ENCODE measurements around the gene ACE.

ACE gene

GRCh38 chr17:63474586-63475460 lies 2.0 kb upstream of the ACE start:
- DNase-seq (ENCODE audit: low read depth), result no peak

- no peak for DNase-seq (ENCODE audit: low read depth)
Observed at GRCh38 chr17:63475491-63476412, 1.1 kb upstream of the ACE start.

DNA sequence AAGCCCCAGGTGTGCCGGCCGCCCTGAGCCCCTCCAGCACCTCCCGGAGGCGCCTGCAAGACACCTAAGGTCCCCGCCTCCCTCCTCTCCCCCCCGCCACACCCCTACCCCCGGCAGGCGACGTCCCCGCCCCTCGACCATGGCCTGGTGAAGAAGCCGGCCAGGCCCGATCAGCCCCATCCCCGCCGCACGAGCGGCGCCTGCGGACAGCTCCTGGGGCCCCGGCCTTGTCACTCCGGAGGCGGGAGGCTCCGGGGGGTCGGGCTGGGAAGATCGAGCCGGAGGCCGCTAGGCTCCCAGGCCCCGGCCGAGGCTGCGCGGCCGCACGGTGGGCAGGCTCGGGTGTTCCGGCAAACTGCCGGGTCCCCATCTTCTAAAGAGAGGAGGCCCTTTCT lies 405 bp upstream of the ACE start:
- DNase-seq (ENCODE audit: low read depth), result no peak

- DNase-seq (ENCODE audit: low read depth), result no peak
Observed at GRCh38 chr17:63477480-63478440, 899 bp downstream of the ACE start.

DNA sequence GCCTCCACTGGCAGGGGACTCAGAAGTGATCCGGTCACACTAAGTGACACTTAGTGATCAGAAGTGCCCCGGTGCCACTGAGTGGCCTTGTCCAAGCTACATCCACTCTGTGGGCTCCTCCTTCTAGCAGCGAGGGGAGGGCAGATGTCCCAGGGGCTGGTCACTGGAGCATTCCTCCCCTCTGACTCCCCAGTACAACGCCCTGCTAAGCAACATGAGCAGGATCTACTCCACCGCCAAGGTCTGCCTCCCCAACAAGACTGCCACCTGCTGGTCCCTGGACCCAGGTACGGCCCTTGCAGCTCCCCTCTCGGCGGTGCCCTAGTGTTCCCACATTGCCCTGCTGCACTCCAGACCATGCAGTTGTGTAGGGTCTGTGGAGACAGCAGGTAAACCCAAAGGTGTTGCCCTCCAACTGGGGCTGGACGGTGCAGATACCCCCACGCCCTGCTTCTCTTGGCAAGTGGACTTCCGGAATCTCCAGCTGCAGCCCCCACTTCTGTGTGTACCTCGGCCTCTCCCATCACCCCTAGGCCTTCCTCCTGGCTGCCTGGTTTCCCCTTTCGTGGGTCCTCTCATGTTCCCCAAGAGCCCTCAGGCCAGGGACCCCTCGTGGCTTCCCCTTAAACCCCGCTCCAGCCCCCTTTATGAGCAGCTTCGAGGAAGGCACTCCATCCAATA lies 2.1 kb downstream of the ACE start:
- DNase-seq (ENCODE audit: low read depth), result peak; percentile 69

- no peak for DNase-seq (ENCODE audit: low read depth)
Observed at GRCh38 chr17:63479495-63480184, 2.8 kb downstream of the ACE start.

DNA sequence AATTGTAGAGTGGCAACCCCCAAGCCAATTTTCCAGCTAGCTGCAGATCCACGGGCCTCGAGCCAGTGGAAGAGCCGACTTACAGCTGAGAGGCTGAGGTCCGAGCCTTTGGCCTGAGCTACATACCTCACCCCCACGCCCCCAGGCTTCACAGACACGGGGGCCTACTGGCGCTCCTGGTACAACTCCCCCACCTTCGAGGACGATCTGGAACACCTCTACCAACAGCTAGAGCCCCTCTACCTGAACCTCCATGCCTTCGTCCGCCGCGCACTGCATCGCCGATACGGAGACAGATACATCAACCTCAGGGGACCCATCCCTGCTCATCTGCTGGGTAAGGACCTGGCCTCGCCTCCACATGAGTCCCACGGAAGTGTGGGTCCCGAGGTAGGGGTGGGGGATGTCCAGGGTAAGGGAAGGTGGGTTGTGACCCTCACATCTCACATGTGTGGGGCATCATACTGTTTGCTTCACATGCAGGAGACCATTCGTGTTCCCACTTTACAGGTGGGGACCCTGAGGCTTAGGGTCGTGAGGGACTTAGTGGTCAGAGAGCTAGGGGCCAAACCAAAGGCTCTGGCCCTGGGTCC lies 3.4 kb downstream of the ACE start:
- DNase-seq (ENCODE audit: low read depth), result no peak

- no peak for DNase-seq (ENCODE audit: low read depth)
Observed at GRCh38 chr17:63480826-63481487, 4.1 kb downstream of the ACE start.

DNA sequence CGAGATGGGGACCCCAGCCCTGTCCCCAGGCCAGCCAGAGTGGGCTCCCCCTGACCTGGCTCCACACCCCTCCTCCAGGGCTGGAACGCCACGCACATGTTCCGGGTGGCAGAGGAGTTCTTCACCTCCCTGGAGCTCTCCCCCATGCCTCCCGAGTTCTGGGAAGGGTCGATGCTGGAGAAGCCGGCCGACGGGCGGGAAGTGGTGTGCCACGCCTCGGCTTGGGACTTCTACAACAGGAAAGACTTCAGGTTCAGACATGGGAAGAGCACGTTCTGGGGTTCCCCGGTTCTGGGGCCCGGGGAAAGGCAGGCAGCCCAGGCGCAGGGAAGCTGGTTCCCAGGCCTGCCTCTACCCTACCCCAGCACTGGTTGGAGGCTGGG lies 4.6 kb downstream of the ACE start:
- no peak for DNase-seq (ENCODE audit: low read depth)

GRCh38 chr17:63482509-63482908 lies 5.6 kb downstream of the ACE start:
- no peak for DNase-seq (ENCODE audit: low read depth)

- DNase-seq (ENCODE audit: low read depth), result no peak
Observed at GRCh38 chr17:63483038-63483437, 6.2 kb downstream of the ACE start.

- DNase-seq (ENCODE audit: low read depth), result no peak
Observed at GRCh38 chr17:63483655-63484575, 7.1 kb downstream of the ACE start.

DNA sequence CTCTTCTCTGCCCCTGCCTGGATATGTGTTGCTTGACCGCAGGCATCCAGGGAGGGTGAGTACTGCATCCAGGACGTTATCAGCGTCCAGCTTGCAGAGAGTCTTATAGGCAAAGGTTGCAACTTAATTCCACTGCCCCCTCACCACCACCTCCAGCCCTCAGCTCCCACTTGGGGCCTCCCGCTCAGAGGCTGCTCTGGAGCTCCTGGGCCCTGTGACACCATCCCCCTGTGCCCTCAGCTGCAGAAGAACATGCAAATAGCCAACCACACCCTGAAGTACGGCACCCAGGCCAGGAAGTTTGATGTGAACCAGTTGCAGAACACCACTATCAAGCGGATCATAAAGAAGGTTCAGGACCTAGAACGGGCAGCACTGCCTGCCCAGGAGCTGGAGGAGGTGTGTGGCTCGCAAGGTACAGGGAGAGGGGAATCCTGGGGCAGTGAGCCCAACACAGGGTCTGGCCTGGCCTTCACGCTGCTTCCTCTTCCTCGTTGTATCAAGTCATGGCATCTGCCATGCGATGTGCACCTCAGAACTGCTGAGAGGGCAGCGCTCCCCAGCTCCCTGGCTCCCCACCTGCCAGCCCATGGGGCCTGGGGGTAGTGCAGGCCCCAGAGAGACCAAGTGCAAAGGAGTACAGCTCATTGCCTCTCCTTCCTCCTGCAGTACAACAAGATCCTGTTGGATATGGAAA lies 9.6 kb downstream of the ACE start:
- no peak for DNase-seq (ENCODE audit: low read depth)

DNA sequence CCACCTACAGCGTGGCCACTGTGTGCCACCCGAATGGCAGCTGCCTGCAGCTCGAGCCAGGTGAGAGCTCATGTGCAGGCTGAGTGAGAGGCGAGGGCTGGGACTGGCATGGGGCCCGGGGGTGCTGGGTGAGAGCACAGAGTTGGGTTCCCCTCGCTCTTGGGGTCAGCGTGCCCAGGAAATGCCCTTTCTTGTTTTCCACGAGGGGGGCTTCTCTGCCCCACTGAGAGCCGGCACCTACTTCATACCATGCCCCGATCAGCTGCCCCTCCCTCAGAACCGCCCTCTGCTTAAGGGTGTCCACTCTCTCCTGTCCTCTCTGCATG lies 10.1 kb downstream of the ACE start:
- DNase-seq (ENCODE audit: low read depth), result no peak

GRCh38 chr17:63488851-63489250 lies 12.0 kb downstream of the ACE start:
- no peak for DNase-seq (ENCODE audit: low read depth)

- no peak for DNase-seq (ENCODE audit: low read depth)
Observed at GRCh38 chr17:63489291-63489690, 12.4 kb downstream of the ACE start.

DNA sequence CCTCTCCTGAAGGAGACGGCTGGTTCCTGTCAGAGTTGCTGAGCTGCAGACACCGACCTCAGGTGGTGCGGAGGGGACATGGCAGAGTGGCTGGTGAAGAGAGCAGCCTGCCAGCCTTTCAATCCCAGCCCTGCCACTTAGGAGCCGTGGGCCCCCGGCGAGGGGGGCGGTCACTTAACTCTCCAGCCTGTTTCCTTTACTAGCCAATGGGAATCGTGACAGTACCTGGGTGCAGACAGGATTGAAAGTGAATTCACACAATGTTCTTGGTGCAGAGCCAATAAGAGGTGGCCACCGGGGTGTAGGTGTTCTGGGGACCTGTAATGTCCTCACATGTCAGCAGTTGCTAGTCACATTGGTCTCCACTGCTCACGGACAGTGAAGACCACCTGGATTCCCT lies 13.5 kb downstream of the ACE start:
- no peak for DNase-seq (ENCODE audit: low read depth)

DNA sequence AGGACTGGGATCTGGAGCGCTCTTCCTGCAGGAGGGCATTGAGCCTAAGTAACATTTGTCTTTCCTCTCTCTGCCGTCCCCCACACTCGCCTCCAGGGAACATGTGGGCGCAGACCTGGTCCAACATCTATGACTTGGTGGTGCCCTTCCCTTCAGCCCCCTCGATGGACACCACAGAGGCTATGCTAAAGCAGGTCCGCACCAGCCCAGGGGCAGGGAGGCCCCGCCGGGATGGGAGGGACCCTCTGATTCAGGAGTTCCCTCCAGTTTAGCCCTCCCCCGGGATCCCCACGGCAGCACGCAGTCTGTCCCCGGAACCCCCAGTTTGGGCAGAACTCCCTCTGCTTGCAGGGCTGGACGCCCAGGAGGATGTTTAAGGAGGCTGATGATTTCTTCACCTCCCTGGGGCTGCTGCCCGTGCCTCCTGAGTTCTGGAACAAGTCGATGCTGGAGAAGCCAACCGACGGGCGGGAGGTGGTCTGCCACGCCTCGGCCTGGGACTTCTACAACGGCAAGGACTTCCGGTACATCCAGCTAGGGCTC lies 14.1 kb downstream of the ACE start:
- no peak for DNase-seq (ENCODE audit: low read depth)
